ENCODE results near the gene SFXN4. TPM values are rescaled to one million over a fixed set of nuclear protein-coding genes. Genes with fewer than 3 reads are reported as not detected.
A peak's percentile ranks its signal among the peaks of the same experiment; 100 is the strongest.

The SFXN4 gene
- total RNA-seq, 2 experiments from 2014 or later: 7.1 to 7.8 TPM

DNA sequence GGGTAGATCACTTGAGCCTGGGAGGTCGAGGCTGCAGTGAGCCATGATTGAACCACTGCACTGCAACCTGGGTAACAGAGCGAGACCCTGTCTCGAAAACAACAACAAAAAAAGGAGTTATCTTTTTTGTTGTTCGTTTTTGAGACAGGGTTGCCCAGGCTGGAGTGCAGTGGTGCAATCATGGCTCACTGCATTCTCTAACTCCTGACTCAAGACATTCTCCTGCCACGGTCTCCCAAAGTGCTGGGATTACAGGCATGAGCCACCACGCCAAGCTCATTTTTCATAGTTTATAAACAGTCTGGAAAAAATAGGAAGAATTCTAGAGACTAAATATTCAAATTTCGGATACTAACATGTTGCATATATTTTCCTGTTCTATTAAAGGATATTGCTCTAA is 29.4 kb downstream of the SFXN4 start:
- H3K4me3 ChIP-seq (ENCODE audit: low read length): no peak overlapping the region
- no peaks in the 10 kb centered on the region for H3K27me3 ChIP-seq (ENCODE audit: control insufficient read depth in 1 of 2, insufficient read depth in 2 of 2, low read length in 2 of 2)
- H3K27ac Mint-ChIP-seq: peak overlapping the region; percentile 42
- no peaks in the 10 kb centered on the region for H3K27me3 Mint-ChIP-seq
- H3K4me1 Mint-ChIP-seq (ENCODE audit: low read depth): peaks cover 31% of the 10 kb centered on the region
- H3K4me3 Mint-ChIP-seq: no peak overlapping the region
- H3K9me3 Mint-ChIP-seq: no peaks in the 10 kb centered on the region
- peaks cover 46% of the 10 kb centered on the region for H3K36me3 Mint-ChIP-seq (ENCODE audit: low read depth)
- ChIA-PET POLR2A (interaction anchor here (0.6 kb wide), 1 partner anchor 551 kb away, joined by 3 read pairs; no protein-coding TSS in a partner anchor), CTCF (no interaction called here)
- TF ChIP-seq, protein P1, sequence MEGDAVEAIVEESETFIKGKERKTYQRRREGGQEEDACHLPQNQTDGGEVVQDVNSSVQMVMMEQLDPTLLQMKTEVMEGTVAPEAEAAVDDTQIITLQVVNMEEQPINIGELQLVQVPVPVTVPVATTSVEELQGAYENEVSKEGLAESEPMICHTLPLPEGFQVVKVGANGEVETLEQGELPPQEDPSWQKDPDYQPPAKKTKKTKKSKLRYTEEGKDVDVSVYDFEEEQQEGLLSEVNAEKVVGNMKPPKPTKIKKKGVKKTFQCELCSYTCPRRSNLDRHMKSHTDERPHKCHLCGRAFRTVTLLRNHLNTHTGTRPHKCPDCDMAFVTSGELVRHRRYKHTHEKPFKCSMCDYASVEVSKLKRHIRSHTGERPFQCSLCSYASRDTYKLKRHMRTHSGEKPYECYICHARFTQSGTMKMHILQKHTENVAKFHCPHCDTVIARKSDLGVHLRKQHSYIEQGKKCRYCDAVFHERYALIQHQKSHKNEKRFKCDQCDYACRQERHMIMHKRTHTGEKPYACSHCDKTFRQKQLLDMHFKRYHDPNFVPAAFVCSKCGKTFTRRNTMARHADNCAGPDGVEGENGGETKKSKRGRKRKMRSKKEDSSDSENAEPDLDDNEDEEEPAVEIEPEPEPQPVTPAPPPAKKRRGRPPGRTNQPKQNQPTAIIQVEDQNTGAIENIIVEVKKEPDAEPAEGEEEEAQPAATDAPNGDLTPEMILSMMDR (IDR thresholded peaks at IDR 0.05): no peak
- H3K4me1 ChIP-seq (ENCODE audit: insufficient read depth, low read length): peaks cover 29% of the 10 kb centered on the region
- no peaks in the 10 kb centered on the region for H3K9me3 ChIP-seq (ENCODE audit: control insufficient read depth in 1 of 2, insufficient read depth in 1 of 2, low read length in 2 of 2)
- DNase-seq (no peak), ATAC-seq (ENCODE audit: poor library complexity) (no peak)
- peaks cover 21% of the 10 kb centered on the region for H3K36me3 ChIP-seq (ENCODE audit: insufficient read depth, low read length)
- H3K27ac ChIP-seq (ENCODE audit: low read depth in 1 of 2, low read length in 2 of 2): no peak overlapping the region
- intact Hi-C loops (cut with DNase I, micrococcal nuclease): no loop called here

DNA sequence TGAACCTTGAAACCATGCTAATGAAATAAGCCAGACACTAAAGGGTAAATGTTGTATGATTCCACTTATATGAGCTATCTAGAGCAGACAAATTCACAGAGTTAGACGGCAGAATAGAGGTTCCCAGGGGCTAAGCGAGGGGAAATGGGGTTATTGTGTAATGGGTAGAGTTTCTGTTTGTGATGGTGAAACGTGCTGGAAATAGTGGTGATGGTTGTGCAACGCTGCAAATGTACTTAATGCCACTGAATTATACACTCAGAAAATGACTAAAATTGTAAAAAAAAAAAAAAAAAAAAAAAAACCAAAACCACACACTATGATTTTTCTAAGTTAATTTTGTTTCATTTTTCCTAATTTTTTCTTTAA is 30.0 kb downstream of the SFXN4 start:
- H3K27ac ChIP-seq (ENCODE audit: low read depth in 1 of 2, low read length in 2 of 2): no peak overlapping the region
- Mint-ChIP-seq H3K27ac (peak overlapping the region; percentile 45), H3K27me3 (no peaks in the 10 kb centered on the region), H3K36me3 (ENCODE audit: low read depth) (peaks cover 44% of the 10 kb centered on the region), H3K4me3 (no peak overlapping the region), H3K9me3 (no peaks in the 10 kb centered on the region), H3K4me1 (ENCODE audit: low read depth) (peaks cover 37% of the 10 kb centered on the region)
- ChIA-PET POLR2A (interaction anchor here (0.6 kb wide), 1 partner anchor 552 kb away, joined by 3 read pairs; no protein-coding TSS in a partner anchor), CTCF (no interaction called here)
- peaks cover 21% of the 10 kb centered on the region for H3K36me3 ChIP-seq (ENCODE audit: insufficient read depth, low read length)
- ATAC-seq (ENCODE audit: poor library complexity): no peak
- H3K27me3 ChIP-seq (ENCODE audit: control insufficient read depth in 1 of 2, insufficient read depth in 2 of 2, low read length in 2 of 2): no peaks in the 10 kb centered on the region
- TF ChIP-seq, protein P1 (IDR thresholded peaks at IDR 0.05): no peak
- H3K9me3 ChIP-seq (ENCODE audit: control insufficient read depth in 1 of 2, insufficient read depth in 1 of 2, low read length in 2 of 2): no peaks in the 10 kb centered on the region
- intact Hi-C loops (cut with DNase I, micrococcal nuclease): no loop called here
- peak in 3 of 14 experiments; percentile 15 to 54 (median 53) for DNase-seq
- H3K4me1 ChIP-seq (ENCODE audit: insufficient read depth, low read length): peaks cover 35% of the 10 kb centered on the region
- H3K4me3 ChIP-seq (ENCODE audit: low read length): no peak overlapping the region

DNA sequence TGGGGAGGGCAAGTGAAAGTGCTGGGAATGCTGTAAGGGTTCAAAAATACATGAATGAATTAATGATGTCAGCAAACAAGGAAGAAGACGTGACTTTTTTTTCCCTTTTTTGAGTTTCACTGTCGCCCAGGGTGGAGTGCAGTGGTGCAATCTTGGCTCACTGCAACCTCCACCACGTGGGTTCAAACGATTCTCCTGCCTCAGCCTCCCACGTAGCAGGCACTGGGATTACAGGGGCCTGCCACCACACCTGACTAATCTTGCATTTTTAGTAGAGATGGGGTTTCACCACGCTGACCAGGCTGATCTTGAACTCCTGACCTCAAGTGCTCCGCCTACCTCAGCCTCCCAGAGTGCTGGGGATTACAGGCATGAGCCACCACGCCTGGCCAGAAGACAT is 31.6 kb downstream of the SFXN4 start:
- intact Hi-C loops (cut with DNase I, micrococcal nuclease): loop anchor here in 1 of 2 experiments (5.0 kb wide), 1 partner anchor 42 kb away; no protein-coding TSS in a partner anchor
- Histone ChIP-seq H3K4me3 (ENCODE audit: low read length) (no peak overlapping the region), H3K9me3 (ENCODE audit: control insufficient read depth in 1 of 2, insufficient read depth in 1 of 2, low read length in 2 of 2) (no peaks in the 10 kb centered on the region), H3K36me3 (ENCODE audit: insufficient read depth, low read length) (peaks cover 35% of the 10 kb centered on the region), H3K27me3 (ENCODE audit: control insufficient read depth in 1 of 2, insufficient read depth in 2 of 2, low read length in 2 of 2) (no peaks in the 10 kb centered on the region), H3K4me1 (ENCODE audit: insufficient read depth, low read length) (peaks cover 39% of the 10 kb centered on the region), H3K27ac (ENCODE audit: low read depth in 1 of 2, low read length in 2 of 2) (no peak overlapping the region)
- TF ChIP-seq, protein P1 (IDR thresholded peaks at IDR 0.05): no peak
- CTCF ChIA-PET: no interaction called here
- Mint-ChIP-seq H3K27ac (peak overlapping the region; percentile 10), H3K4me3 (no peak overlapping the region), H3K36me3 (ENCODE audit: low read depth) (peaks cover 46% of the 10 kb centered on the region), H3K4me1 (ENCODE audit: low read depth) (peaks cover 39% of the 10 kb centered on the region), H3K9me3 (no peaks in the 10 kb centered on the region), H3K27me3 (no peaks in the 10 kb centered on the region)
- peak in 2 of 14 experiments; percentile 25 to 34 for DNase-seq
- ATAC-seq (ENCODE audit: poor library complexity): no peak
- POLR2A ChIA-PET: no interaction called here

All from CD4-positive, alpha-beta T cell (primary cell).